Bronchial epithelial cell (primary cell): ENCODE measurements around the gene C2orf15. TPM values are rescaled to one million over a fixed set of nuclear protein-coding genes. Genes with fewer than 3 reads are reported as not detected.

Experiments
- DNase-seq: peaks from one replicate; pipeline ENCODE4 v3.0.0-alpha.2; 2010; ENCODE audit warnings: low read depth
- FAIRE-seq: peaks from 2 replicates; lab custom pipeline; 2011; peaks lifted over from hg19 to GRCh38; lab: Jason Lieb, UNC
- H3K27me3 ChIP-seq: 2 replicates; pipeline ENCODE4 v1.5.1; 2011; ENCODE audit warnings: low read length; ENCODE audit not compliant: control insufficient read depth, insufficient read depth
- H3K36me3 ChIP-seq: 2 replicates; pipeline ENCODE4 v1.5.1; 2011; ENCODE audit warnings: low read length; ENCODE audit not compliant: control insufficient read depth, insufficient read depth
- H3K4me3 ChIP-seq: 2 replicates; pipeline ENCODE4 v1.5.1; 2011; ENCODE audit warnings: mild to moderate bottlenecking, low read depth, low read length, control low read depth
- total RNA-seq: library from RNA; depleted of rRNA; stranded (reverse); fragments of >200 nt; gene quantifications from 2 replicates; pipeline ENCODE4 v1.2.1, GENCODE V29; 2014
- TF ChIP-seq, protein P1 (sequence below): IDR thresholded peaks from 2 replicates; pipeline ENCODE4 v1.5.1; 2011; ENCODE audit warnings: mild to moderate bottlenecking, moderate library complexity, low read length, control low read depth, inconsistent platforms; ENCODE audit not compliant: insufficient read depth, severe bottlenecking

C2orf15 gene
- total RNA-seq, 1 donor from 2014 or later: 1.1 TPM

DNA sequence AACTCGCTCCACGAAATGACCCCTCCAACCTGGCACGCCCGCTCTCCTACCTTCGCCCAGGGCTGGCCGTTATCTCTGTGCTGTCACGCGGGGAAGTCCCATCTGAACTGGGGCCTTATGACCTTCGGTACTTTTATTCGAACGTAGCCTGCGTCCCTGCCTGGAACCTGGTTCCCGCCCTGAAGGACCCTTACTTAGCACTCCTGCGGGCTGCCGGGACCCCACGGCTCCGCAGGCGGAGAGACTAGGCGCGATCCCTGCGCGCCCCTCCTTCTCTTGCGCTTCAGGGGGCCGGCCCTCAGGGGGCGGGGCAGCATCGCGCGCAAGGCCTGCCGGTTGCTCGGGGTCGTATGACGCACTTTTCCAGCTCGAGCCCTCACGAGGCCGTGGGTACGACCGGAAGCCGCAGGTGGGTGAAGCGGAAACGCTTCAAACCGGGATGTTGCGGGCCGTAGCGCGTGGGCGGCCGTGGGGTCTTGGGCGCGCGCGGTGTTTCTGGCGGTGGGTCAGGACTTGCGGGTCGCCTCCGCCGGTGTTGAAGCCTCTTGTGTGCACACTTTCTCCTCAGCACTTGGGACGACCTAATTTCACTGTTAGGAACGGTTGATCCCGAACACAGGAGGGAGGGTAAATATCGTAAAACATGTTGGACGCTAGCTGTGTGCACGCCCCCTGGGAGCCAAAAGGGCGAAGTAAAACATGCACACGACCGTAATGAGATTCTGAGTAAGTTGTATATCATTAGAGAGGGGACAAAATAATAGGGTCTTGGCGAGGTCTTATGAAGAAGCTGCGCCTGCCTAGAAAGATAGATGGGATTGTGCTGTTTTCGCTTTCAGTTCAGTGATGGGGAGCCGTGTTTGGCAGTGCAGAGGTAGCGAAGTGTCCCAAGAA lies 13.4 kb downstream of the C2orf15 start, which contains the start of the genes LIPT1 and TSGA10:
Gene LIPT1 (plus strand): TSS at position 325 of the 894 bp plus-strand sequence. CDS start 6,991 bp downstream, outside the sequence.
Gene TSGA10 (minus strand): TSS at position 300 of the 894 bp plus-strand sequence. CDS start 45,503 bp downstream, outside the sequence.
- DNase-seq: peak; percentile 78
- Histone ChIP-seq H3K4me3 (peak within 1 kb of the TSS; percentile 68), H3K27me3 (no peaks in the 10 kb centered on the region), H3K36me3 (no peaks in the 10 kb centered on the region)
- no peak for FAIRE-seq
- TF ChIP-seq, protein P1, sequence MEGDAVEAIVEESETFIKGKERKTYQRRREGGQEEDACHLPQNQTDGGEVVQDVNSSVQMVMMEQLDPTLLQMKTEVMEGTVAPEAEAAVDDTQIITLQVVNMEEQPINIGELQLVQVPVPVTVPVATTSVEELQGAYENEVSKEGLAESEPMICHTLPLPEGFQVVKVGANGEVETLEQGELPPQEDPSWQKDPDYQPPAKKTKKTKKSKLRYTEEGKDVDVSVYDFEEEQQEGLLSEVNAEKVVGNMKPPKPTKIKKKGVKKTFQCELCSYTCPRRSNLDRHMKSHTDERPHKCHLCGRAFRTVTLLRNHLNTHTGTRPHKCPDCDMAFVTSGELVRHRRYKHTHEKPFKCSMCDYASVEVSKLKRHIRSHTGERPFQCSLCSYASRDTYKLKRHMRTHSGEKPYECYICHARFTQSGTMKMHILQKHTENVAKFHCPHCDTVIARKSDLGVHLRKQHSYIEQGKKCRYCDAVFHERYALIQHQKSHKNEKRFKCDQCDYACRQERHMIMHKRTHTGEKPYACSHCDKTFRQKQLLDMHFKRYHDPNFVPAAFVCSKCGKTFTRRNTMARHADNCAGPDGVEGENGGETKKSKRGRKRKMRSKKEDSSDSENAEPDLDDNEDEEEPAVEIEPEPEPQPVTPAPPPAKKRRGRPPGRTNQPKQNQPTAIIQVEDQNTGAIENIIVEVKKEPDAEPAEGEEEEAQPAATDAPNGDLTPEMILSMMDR: peak; percentile 16

DNA sequence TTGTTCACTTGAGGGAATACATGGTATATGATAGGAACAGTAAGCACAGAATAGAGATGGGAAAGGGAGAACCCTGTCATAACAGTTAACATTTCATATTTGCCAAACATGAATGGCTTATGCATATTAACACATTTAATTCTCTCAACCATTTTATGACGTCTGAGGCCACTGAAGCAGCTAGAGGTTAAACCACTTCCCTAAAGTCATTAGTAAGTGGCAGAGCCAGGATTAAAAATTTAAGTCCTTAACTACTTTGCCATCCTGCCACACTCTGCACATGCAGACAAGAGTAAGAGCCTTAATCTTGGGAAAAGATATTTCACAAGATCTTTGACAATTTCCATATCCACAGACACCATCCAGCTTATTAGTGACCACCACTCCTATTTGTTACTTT lies 15.4 kb downstream of the C2orf15 start:
- Histone ChIP-seq H3K36me3 (no peaks in the 10 kb centered on the region), H3K27me3 (no peaks in the 10 kb centered on the region), H3K4me3 (no peak overlapping the region)
- TF ChIP-seq, protein P1: no peak
- DNase-seq: no peak
- FAIRE-seq: no peak

DNA sequence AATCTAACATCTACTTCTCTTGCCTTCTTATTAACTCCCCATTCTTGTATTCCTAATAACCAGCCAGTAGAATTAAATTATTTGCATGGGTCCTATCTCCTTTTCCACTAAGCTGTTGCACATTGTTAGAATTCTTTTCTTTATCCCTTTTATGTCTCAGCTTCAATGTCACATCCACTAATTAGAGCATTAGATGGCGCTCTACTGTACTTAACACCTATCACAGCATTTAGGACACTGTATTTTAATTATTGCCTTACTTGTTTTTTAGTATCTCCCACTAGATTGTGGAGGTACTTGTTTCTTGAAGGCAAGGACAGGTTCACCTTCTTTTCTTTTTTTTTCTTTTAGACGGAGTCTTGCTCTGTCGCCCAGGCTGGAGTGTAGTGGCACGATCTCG lies 17.1 kb downstream of the C2orf15 start:
- Histone ChIP-seq H3K4me3 (no peak overlapping the region), H3K36me3 (no peaks in the 10 kb centered on the region), H3K27me3 (no peaks in the 10 kb centered on the region)
- DNase-seq (no peak), FAIRE-seq (no peak)
- TF ChIP-seq, protein P1: no peak

DNA sequence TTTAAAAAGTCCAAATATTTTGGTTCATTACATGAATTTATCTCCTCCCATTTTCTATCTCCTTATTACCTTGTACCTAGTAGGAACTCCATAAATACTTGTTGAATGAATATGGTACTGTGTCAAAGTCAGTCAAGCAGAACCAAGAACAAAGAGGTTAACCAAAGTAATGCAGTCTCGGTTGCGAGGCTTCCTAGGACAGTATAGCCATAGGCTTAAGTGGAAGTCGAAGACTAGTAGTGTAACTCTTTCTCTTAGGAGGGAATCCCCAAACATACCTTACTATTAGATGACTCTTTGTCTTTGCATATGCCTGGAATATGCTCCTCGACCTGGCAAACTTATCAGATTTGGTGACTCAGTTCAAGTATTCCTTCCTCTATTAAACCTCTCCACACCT lies 18.1 kb downstream of the C2orf15 start:
- H3K27me3 ChIP-seq: no peaks in the 10 kb centered on the region
- H3K4me3 ChIP-seq: no peak overlapping the region
- TF ChIP-seq, protein P1: no peak
- DNase-seq (peak; percentile 5), FAIRE-seq (no peak)
- H3K36me3 ChIP-seq: no peaks in the 10 kb centered on the region

DNA sequence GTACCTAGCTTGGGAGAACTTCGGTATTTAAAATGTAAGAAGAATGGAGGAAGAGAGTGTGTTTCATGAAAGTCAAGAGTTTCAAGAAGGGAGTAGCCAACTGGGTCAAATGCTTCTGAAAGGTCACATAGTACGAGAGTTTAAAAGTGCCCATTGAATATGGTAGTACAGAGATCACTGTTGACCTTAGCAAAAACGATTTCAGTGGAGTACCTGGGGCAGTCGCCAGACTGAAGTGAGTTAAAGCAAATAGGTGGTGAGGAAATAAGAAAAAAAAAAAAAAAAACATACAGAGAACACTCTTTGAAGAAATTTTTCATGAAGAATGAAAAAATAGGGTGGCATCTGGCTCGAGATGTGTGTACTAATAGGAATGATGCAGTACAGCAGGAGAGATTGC lies 24.7 kb downstream of the C2orf15 start:
- DNase-seq: no peak
- Histone ChIP-seq H3K4me3 (no peak overlapping the region), H3K36me3 (peaks cover 6% of the 10 kb centered on the region), H3K27me3 (no peaks in the 10 kb centered on the region)
- no peak for FAIRE-seq
- TF ChIP-seq, protein P1: no peak
